ENCODE results near the gene FAM120B. TPM values are rescaled to one million over a fixed set of nuclear protein-coding genes. Genes with fewer than 3 reads are reported as not detected.

Gene FAM120B
- total RNA-seq, 1 donor from 2014 or later = 19.7 TPM

DNA sequence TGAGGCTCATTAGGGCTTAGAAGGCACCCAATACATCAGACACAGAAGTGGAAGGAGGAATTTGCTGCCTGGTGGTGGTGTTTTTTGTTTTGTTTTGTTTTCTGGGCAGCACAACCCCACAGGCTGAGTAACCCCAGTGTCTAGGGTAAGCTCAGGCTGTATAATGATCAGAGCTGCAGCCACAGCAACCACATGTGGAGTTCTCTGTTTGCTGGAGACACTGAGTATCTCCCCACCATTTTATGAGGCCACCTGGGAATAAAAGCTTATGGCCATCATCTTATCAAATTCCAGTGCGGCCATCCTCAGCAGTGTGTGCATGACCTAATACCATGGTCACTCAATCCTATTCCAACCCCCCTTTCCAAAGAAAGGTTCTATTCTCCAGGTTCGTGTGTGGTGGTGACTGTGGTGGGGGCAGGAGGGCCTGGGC lies 12.2 kb upstream of the FAM120B start:
- peak; percentile 47 for DNase-seq (ENCODE audit: low spot score)
- peaks cover 62% of the 10 kb centered on the region for H3K4me1 ChIP-seq
- Mint-ChIP-seq H3K9me3 (no peaks in the 10 kb centered on the region), H3K27me3 (ENCODE audit: insufficient read depth, low read depth) (peaks cover 22% of the 10 kb centered on the region), H3K36me3 (no peaks in the 10 kb centered on the region), H3K4me3 (peak overlapping the region; percentile 96), H3K27ac (peak overlapping the region; percentile 88), H3K4me1 (peaks cover 56% of the 10 kb centered on the region)
- peak overlapping the region; percentile 94 for H3K4me3 ChIP-seq
- peaks cover 13% of the 10 kb centered on the region for H4K20me1 ChIP-seq (ENCODE audit: low read depth)
- peak overlapping the region; percentile 63 for H3K27ac ChIP-seq
- H3K36me3 ChIP-seq = no peaks in the 10 kb centered on the region
- H2AFZ ChIP-seq (replicated peaks) = no peak overlapping the region
- H3K27me3 ChIP-seq = peaks cover 32% of the 10 kb centered on the region
- H3K79me2 ChIP-seq (ENCODE audit: low read depth) = peaks cover 13% of the 10 kb centered on the region
- H3K4me2 ChIP-seq = peak overlapping the region; percentile 100
- H3K9ac ChIP-seq = no peak overlapping the region
- H3K9me3 ChIP-seq (ENCODE audit: low read depth) = no peaks in the 10 kb centered on the region
- H3F3A ChIP-seq (ENCODE audit: low read depth) = peaks cover 87% of the 10 kb centered on the region
- no peak for TF ChIP-seq EZH2phosphoT487 (IDR thresholded peaks at IDR 0.05)
- no peak for TF ChIP-seq EZH2 (IDR thresholded peaks at IDR 0.05)
- TF ChIP-seq, protein P1, sequence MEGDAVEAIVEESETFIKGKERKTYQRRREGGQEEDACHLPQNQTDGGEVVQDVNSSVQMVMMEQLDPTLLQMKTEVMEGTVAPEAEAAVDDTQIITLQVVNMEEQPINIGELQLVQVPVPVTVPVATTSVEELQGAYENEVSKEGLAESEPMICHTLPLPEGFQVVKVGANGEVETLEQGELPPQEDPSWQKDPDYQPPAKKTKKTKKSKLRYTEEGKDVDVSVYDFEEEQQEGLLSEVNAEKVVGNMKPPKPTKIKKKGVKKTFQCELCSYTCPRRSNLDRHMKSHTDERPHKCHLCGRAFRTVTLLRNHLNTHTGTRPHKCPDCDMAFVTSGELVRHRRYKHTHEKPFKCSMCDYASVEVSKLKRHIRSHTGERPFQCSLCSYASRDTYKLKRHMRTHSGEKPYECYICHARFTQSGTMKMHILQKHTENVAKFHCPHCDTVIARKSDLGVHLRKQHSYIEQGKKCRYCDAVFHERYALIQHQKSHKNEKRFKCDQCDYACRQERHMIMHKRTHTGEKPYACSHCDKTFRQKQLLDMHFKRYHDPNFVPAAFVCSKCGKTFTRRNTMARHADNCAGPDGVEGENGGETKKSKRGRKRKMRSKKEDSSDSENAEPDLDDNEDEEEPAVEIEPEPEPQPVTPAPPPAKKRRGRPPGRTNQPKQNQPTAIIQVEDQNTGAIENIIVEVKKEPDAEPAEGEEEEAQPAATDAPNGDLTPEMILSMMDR (IDR thresholded peaks at IDR 0.05) = no peak

DNA sequence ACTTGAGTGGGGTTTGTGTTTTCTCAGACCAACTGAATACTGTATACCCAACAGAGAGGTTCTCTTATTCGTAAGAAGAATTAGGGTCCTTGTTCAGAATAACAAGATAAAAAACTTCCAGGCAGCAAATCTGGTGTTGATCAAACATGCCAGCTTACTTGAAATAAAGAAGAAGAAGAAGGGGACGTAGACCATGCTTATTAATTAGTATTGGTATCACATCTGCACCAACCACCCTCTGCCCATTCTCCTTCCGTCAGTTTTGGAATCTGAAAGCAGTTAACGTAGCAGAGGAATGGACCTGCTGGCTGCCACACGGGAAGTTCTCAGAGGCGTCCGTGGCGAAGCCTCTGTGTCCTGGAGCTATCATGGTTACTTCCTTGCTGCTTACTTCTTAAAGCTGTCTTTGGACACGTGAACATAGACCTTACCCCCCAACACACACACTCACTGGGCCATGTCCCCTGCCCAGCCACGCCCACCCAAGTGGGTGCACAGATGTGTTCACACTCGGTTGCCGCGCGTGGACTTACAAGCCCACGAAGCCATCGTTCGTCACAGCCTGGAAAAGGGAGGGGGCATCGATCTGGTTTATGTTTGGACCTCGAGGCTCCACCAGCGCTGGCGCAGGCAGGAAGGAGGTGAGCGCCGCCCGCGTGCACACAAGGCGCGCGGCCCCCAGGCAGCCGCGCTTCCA lies 11.6 kb upstream of the FAM120B start:
- peaks cover 6% of the 10 kb centered on the region for H4K20me1 ChIP-seq (ENCODE audit: low read depth)
- H3K27ac ChIP-seq = no peak overlapping the region
- DNase-seq (ENCODE audit: low spot score) = no peak
- H3K27me3 Mint-ChIP-seq (ENCODE audit: insufficient read depth, low read depth) = peaks cover 22% of the 10 kb centered on the region
- H3K27me3 ChIP-seq = peaks cover 27% of the 10 kb centered on the region
- TF ChIP-seq, protein P1 (IDR thresholded peaks at IDR 0.05) = no peak
- no peak for TF ChIP-seq EZH2phosphoT487 (IDR thresholded peaks at IDR 0.05)
- TF ChIP-seq EZH2 (IDR thresholded peaks at IDR 0.05) = no peak
- H3K9me3 ChIP-seq (ENCODE audit: low read depth) = no peaks in the 10 kb centered on the region
- H3K4me2 ChIP-seq = peak overlapping the region; percentile 100
- peak overlapping the region; percentile 94 for H3K4me3 ChIP-seq
- H3K79me2 ChIP-seq (ENCODE audit: low read depth) = peaks cover 7% of the 10 kb centered on the region
- peak overlapping the region; percentile 96 for H3K4me3 Mint-ChIP-seq
- H3K9me3 Mint-ChIP-seq = peaks cover 3% of the 10 kb centered on the region
- H3K36me3 Mint-ChIP-seq = peaks cover 3% of the 10 kb centered on the region
- H3K36me3 ChIP-seq = no peaks in the 10 kb centered on the region
- peak overlapping the region; percentile 90 for H3K27ac Mint-ChIP-seq
- peaks cover 85% of the 10 kb centered on the region for H3F3A ChIP-seq (ENCODE audit: low read depth)
- H3K9ac ChIP-seq = no peak overlapping the region
- H3K4me1 Mint-ChIP-seq = peaks cover 63% of the 10 kb centered on the region
- peaks cover 64% of the 10 kb centered on the region for H3K4me1 ChIP-seq
- H2AFZ ChIP-seq (replicated peaks) = no peak overlapping the region

DNA sequence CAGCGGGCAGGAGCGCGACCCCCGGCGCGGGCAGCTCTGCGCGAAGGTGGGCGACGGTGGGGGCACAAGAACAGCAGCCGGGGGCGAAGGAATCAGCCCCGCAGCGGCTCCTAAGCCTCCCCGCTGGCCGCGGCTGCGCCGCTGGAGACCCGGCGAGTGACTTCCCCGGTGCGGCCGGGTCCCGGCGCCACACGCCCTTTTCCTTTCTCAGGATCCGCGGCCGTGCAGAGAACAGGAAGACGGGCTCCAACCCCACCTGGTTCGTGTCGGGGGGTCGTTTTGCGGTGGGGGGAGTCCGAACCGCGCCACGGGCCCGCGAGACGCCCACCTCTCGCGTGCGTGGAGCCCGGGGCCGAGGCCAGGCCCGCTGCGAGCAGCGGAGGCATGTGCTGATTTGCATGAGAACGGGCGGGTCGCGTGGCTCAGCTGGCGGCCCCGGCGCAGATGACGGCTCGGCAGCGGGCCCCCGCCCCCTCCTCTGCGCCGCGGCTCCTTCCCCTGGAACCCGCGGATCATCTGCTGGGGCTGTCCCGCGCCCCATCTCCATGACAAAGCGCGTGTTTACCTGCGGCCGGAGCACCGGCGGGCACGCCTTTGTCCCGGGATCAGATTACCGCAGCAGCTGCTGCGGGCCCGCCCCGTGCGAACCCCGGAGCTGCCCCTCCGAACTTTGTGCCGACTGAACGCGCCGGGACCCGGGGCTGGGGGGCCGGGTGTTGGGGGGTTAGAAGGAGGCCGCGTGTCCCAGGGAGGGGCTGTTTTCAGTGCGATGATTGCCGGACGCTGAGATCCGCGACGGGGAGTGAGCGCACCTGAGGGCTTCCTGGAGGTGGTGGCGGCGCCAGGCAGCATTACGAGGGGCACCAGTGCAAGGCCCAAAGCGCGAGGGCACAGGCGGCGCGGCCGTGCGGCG lies 10.8 kb upstream of the FAM120B start:
- H3K27ac ChIP-seq = peak overlapping the region; percentile 47

More for the DNA sequence above, 10.8 kb upstream of the FAM120B start:
- peak overlapping the region; percentile 94 for H3K4me3 ChIP-seq
- no peaks in the 10 kb centered on the region for H3K36me3 ChIP-seq
- TF ChIP-seq, protein P1 (IDR thresholded peaks at IDR 0.05) = no peak
- TF ChIP-seq EZH2 (IDR thresholded peaks at IDR 0.05) (peak; percentile 15), EZH2phosphoT487 (IDR thresholded peaks at IDR 0.05) (peak; percentile 27)
- H3F3A ChIP-seq (ENCODE audit: low read depth) = peaks cover 77% of the 10 kb centered on the region
- H3K4me1 ChIP-seq = peaks cover 64% of the 10 kb centered on the region
- no peaks in the 10 kb centered on the region for H3K9me3 ChIP-seq (ENCODE audit: low read depth)
- H4K20me1 ChIP-seq (ENCODE audit: low read depth) = no peaks in the 10 kb centered on the region
- no peaks in the 10 kb centered on the region for H3K79me2 ChIP-seq (ENCODE audit: low read depth)
- Mint-ChIP-seq H3K9me3 (peaks cover 8% of the 10 kb centered on the region), H3K27ac (no peak overlapping the region), H3K4me3 (peak overlapping the region; percentile 83), H3K4me1 (peaks cover 66% of the 10 kb centered on the region), H3K27me3 (ENCODE audit: insufficient read depth, low read depth) (peaks cover 20% of the 10 kb centered on the region), H3K36me3 (peaks cover 8% of the 10 kb centered on the region)
- no peak overlapping the region for H2AFZ ChIP-seq (replicated peaks)
- H3K27me3 ChIP-seq = peaks cover 27% of the 10 kb centered on the region
- H3K4me2 ChIP-seq = peak overlapping the region; percentile 100
- no peak overlapping the region for H3K9ac ChIP-seq
- DNase-seq (ENCODE audit: low spot score) = peak; percentile 95
